Iris pigment epithelial cell (primary cell): ENCODE measurements around the gene MAPKAP1.

Source experiments
- DNase-seq: peaks from one replicate; pipeline ENCODE4 v3.0.0-alpha.2; 2011; ENCODE audit warnings: low read depth

MAPKAP1 gene

DNA sequence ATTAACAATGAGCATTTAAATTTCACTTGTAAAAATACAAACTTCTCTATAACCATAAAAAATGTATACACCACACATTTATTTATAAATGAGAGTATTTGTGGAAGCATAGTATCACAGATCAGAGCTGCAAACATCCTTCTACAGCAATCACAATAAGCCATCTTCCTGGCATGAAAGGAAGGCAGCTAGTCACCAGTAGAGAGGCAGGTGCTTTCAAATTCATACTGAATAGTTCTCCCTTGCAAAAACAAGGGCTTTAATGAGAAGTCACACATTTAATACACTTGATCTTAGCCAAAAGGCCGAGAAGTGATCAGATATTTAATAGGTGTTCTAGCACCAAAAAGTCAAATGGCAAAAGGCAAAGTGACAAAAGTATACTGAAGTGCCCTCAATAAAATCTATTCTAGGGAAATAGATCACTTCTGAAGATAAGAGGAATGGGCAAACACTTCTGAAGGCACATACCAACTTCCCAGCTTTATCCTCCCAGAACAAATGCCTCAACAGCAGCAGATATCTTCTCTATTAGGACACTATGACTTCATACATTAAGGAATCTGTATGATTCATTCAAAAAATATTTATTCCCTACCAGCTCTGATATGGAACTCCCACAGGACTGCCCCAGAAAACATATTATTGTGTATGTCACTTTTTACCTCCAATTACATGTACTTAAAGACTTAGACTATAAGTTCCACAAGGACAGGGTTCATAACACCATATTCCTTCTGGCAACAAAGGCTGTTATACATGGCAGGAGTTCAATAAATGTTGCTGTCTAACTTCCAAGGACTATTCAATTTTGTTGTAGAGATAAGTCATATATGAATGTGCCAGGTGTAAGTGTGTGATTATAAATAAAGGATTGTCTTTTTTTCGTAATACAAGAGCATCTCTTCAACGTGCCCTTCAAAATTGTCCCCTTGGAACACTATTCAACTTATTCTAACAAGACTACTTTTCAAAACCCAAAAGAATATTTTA is 31.7 kb downstream of the MAPKAP1 start:
- peak; percentile 84 for DNase-seq

DNA sequence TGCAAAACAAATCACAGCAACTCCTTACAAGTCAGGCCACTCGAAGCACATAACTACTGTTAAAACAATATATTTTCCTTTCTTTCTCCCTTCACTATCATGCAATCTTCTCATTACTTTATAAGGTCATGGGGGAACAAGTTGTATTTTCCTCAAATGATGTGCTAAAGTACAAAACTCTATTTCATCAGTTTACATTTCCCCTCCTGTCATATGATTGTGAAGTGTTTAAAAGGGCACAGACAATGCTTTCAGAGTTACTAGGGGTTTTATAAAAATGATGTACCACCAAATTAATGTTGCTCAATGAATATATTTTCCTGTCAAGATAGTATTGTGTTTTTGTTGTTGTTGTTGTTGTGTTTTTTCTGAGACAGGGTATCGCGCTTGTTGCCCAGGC is 34.1 kb downstream of the MAPKAP1 start:
- no peak for DNase-seq

DNA sequence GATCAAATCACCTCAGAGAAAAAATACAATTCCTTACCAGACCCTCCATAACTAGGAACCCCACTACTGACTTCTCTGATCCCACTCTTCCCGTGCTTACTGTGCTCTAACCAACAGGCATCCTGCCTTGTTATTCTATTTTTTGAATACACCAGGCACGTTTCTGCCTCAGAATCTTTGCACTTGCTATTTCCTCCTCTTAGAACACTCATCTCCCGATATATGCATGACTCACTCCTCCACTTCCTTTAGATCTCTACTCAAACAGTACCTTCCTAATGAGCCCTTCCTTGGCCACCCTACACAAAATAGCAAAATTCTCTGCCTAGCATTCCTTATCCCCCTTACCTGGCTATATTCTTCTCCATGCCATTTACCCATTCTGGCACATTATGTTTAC is 43.9 kb downstream of the MAPKAP1 start:
- peak; percentile 73 for DNase-seq

DNA sequence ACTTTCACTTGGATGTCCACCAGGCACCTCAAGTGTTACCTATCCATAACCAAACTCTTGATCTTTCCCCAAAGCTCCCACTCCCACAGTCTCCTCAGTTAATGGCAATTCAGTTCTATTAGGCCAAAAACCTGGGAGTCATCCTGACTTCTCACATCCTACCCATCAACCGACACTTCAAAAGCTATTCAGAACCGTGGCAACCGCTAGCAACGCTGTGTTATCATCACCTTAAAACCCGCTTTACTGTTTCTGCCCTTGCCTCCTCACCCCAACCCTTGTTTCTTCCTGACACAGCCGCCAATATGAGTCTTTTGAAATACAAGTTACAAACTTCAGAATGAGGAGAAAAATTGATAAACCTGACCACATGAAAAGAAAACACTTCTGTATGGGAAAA is 46.5 kb downstream of the MAPKAP1 start:
- no peak for DNase-seq

DNA sequence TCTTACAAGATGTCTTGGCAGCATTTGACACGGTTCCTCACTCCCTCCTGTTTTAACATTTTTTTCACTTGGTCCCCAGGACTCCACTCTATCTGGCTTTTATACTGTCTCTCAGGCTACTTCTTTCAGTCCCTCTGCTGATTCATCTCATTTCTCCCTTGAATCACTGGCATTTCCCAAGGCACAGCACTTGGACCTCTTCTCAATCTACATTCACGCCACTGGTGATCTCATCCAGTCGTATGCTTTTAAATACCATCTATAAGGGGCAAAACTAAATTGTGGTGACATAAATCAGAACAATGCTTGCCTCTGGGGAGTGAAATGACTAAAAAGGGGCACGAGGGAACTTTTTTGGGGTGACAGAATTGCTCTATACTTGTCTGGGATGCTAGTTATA is 47.1 kb downstream of the MAPKAP1 start:
- DNase-seq = peak; percentile 86

DNA sequence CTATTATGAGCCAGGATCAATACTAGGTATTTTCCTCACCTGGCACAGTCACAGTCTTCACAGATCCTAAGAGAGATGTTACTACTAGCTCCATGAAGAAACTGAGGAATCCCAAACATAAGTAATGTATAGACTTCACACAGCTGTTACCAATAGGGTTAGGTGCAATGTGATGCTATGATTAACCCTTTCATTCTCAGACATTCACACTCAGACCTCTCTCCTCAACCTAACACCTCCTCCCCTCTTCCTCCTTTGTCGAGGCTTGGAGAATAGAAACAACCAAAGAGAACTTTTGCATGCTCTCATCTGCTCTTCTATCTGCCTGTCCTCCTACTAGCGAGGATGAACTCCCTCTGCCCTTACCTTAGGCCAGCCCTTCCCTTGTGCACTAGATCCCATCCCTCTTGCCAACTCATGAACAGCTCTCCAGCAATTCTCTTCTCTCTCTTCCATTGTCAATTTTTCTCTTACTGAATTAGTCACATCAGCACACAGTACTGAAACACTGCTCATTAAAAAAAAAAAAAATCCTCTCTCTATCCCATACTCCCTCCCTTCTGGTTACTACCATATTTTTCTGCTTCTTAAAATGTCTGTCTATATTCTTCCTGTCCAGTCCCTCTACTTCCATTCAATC is 47.7 kb downstream of the MAPKAP1 start:
- DNase-seq = peak; percentile 22

DNA sequence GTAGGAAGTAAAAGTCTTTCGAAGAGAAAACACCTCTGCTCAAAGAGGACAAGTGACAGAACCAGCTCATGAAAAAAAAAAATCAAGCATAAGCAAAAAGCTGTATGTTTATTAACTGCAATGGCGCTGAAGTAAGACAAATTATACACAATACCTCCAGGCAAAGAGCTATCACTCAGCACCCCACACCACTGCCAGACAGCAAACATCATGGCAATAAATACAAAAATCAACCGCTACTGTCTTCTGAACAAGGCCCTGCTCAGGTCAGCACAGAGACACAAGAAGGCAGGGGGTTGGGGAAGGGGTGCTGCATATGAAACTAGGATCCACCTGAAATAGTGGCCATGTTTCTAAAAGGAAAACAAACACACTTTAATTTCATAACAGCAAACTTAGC is 50.4 kb downstream of the MAPKAP1 start:
- DNase-seq = no peak

DNA sequence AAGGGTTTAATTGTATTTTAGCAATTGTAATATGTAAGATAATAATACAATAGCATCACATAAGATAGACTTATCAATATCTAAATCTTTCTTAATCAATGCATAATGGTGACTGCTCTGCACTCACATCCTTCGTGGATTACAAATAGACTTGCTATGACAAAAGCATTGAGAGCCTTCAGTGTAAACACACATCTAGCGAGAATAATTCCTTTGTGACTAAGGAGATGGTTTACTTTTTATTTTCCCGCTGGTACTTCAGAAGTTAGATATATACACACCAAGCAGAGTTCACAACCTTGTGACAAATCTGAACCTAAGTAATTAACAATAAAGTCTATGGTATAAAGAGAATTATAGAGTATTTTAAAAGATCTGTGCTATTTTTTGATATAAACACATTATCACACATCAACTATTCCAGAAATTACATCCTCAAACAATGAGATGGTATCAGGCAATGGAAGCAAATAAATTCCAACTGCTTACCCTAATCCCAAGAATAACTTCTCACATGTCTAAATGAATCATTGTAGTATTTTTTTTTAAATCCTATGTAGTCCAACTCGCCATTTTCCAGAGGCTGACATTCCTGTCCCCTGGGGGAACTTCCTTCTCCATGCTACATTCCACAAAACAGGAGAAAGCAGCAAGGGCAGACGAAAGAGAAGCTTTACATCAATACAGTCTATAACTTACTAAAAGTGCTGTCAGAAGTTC is 51.2 kb downstream of the MAPKAP1 start:
- DNase-seq = peak; percentile 61

DNA sequence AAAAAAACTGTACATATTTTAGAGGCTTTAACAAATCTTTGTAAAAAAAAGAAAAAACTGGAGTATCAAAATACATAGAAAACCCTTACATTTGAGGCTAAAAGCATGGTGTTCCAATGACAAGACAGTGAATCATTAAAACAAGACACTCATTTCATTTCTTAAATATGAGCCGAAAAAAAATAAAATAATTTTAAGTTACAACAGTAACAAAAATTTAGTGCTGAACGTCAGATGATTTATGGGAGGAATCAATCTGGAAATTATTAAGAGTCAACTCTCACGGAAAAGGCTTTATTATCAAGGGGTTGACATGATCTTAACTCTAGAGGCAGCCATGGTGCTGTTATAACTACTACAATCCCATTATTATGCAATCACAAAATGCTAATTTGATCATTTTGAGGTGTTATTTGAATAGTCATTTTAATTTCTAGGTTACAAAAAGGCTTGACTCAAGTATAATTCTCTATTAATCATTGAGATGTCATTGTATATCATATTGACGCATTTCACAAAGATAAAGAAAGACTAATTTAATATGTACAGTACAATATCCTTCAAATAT is 51.9 kb downstream of the MAPKAP1 start:
- DNase-seq = no peak

DNA sequence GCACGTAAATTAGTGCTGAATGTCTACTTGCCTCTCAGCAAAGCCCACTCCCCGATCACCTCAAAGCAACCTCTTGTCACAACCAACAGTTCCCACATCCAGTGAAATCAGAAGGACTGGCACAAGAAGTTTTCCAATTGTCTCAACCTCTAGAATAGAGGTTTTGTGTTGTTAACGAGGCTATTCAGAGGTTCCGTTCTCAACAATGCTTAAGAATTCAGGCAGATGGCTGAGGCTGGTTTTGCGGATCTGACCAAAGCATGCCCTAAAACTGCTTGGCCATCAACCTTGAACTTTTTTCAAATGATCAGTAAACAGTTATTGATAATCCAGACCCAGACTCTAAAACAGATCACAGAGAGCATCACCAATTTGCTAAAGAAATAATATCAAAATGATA is 52.9 kb downstream of the MAPKAP1 start:
- DNase-seq = no peak

DNA sequence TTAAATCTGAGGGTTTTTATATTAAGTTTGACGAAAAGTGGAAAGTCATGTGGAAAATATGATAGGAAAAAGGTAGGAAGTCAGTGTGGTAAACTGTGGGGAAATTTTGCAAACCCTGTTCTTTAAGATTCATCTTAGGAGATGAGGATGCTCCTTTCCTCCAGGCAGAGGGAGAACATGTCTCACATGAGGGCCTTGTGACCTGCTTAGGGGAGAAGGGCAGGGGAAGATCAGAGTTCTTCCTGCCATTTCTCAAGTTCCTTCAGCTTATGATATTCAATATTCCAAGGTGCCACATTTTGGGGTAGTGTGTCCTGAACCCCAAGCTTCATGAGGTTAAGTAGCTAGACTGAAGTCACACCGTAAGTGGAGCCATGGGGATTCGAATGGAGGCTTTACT is 53.7 kb downstream of the MAPKAP1 start:
- no peak for DNase-seq

DNA sequence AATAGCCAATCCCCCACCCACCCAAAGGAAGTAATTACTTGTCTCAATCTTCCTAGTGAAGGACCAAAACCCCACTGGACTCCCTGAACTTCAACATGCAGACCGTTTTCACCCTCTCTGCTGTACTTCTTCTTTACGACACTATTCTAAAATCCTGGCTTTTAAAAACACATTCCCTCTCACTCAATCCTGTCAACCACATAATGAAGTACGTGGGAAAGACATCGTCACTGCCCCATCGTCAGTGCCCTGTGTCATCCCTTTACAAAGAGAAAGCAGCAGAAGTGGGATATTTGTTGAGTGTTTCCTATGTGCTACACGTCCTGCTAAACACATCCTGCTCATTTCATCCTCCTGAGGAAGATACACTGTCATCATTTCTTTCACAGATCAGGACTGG is 54.2 kb downstream of the MAPKAP1 start:
- DNase-seq = no peak

DNA sequence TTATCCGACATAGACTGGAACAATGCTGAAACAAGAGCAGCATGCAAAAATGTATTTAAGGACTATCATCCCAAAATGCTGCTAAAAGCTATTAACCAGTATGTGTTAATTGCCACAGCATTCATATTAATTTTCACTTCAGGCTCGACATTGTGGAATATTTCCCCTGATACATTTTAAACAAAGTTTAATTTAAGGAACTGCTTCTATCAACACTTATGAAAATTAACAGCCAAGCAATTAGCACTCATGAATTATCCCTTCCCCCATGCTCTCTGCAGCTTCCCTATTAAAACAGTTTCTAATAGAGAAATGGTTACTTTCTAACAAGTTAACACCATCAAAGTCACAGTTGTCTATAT is 54.8 kb downstream of the MAPKAP1 start:
- no peak for DNase-seq

DNA sequence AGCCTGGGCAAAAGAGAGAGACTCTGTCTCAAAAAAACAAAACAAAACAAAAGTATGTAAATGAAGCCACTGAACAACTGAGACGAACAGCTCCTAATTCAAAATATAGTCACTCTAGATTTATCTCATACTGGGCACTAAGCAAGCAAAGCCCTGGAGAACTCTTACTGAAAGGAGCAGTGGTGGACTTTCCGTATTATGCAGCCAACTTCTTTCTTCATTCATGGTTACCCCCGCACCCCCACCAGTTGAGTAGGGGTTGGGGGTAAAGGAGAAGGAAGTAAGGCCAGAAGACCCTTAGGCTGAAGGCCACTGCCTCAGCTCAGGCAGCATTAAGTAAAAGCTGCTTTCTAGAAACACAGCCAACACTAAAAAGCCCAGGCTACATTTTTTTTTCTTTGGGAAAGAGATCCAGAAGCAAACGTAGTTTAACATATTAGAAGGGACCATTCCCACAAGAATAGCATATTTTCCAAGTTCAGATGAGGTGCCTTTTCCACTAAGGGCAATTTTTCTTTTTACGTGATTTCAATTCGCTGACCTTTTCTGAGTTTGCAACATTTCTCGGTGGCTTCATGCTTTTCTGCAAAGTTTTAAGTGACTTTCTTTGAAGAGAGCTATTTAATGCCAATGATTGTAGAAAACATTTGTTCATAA is 55.3 kb downstream of the MAPKAP1 start:
- no peak for DNase-seq

DNA sequence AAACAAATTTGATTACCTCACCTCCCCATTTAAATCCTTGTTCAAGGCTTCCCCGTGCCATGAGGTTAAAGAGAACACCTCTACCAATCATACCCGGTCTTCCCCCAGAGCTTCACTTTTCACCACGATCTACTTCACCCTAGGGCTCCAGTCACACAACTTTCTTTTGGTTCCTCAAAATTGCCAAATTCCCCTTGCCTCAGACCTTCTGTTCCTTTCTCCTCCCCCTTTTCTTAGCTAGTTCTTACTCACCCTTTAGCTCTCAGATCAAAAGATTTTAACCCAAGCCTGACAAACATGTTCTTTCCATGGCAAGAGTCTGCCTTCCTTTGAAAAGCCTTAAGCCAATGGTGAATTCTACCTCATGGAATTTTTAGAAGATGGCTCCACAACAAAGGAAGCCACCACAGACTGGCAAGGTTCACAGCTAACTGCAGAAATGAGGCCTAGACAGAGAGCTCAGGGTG is 56.7 kb downstream of the MAPKAP1 start:
- peak; percentile 72 for DNase-seq

DNA sequence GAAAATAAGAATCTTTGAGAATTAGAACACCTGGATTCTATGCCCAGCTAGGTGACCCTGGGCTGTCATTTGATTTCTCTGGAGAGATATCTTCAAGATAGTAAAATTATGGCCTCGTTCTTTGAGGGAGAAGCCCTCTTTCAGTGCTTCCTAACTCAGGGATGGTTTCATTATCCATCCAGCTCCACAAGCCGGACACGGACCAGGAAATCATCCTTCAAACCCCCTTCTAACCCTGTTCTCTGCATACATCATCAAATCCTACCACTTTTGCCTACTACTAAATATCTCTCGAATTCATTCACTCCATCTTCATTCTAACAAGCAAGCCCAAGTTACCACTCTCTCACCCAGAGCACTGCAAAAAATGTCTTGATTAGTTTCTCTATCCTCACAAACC is 57.2 kb downstream of the MAPKAP1 start:
- no peak for DNase-seq

DNA sequence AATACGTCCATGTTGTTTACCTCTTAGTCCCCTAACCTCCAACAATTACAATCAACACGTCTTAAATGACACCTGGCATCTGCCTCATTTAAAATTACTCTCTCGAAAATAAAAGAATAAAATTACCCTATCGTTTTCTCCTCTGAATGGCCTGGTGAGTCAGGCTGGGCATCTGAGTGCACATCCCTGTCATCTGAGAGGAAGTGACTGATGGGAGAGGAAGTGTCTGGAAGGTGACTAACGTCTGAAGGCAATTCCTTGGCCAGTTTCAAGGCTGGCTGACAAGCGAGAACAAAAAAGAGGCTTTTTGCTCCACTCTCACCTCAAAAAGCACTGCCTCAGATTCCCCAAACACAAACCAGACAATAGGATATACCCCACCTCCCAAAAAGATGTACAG is 57.7 kb downstream of the MAPKAP1 start:
- DNase-seq = peak; percentile 90

DNA sequence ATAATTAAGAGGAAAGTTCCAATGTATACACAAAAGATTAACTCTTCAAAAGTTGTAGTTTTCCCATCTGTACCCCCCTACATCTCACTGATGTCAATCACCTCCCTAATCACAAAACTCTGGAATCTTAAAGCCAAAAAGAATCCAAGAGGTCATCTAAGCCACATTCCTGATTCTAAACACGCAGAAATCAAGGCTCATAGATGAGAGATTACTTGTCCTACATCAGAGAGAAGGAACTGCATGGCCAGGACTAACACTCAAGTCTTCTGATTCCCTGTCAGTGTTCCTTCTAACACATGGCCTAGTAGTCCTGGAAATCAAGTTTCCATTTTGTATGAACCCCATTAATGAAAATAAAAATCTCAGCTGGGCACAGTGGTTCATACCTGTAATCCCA is 58.7 kb downstream of the MAPKAP1 start:
- no peak for DNase-seq

DNA sequence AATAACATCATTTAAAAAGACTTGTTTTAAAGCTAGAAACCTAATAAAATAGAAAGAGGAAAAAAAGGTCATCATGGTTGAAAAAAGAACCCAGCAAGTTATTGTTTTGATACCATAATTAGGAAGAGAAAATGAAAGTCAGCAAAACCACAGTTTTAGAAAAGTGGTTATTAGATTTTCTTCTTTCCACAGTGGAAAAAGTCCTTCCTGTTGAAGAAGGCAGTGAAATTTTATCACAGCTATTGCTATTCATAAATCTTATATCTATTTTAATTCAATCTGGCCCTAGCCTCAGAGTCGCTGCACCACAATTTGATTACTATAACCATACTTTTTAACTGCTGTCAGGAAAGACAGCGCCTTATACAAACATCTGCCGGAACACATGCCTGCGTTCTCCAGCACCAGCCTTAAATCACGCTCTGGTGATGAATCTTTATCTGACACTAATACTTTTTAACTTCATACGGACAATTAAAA is 60.3 kb downstream of the MAPKAP1 start:
- DNase-seq = peak; percentile 31

DNA sequence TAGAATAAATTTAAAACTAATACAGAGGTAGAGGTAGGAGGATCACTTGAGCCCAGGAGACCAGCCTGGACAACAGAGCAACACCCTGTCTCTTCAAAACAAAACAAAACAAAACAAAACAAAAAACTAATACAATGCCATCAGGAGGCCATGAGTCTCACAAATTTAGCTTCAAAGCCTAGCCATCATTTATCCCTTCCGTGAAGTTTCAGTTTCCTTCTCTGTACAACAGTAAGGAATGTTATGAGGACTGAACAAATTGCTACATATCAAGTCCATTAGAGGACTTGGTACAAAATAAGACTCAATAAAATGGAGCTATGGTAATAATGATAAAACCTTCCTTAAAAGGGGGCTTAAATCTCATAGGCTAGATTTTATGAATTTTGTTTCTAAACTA is 60.8 kb downstream of the MAPKAP1 start:
- peak; percentile 45 for DNase-seq

DNA sequence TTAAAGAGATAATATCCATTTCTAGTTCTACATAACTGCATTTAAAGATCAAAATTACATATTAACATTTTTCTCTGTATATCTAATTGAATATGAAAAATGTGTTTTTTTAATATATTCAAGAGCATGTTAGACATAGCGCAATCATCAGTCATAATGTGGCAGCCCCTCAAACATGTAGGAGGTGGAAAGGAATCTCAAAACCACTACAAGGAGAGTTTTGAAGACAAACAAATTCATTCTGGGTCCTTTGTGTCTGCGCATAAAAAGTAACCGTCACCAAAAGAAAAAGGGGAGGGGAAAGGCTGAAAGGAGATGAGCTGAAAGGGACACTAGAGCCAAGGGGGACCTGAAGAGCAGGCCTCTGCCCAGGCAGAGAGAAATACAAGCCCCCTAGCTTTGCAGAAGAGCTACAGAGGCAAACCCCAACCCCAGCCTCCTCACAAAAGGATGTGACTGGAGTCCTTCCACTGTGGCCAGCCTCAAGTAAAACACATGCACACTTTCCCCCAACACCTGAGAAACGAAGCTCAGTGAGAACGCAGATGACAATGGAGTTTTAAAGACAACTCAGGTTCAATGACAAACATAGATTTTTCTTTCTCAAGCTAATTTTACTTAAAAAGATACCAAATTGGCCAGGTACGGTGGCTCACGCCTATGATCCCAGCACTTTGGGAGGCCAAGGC is 62.0 kb downstream of the MAPKAP1 start:
- no peak for DNase-seq
